Measurements from ENCODE around the gene EPHA2. TPM values are rescaled to one million over a fixed set of nuclear protein-coding genes. Genes with fewer than 3 reads are reported as not detected.
A peak's percentile ranks its signal among the peaks of the same experiment; 100 is the strongest.

The EPHA2 gene
- total RNA-seq, 1 donor from 2014 or later: 21.7 TPM

GRCh38 chr1:16184557-16185303 lies 28.9 kb upstream of the EPHA2 start:
- DNase-seq (ENCODE audit: low spot score): no peak

DNA sequence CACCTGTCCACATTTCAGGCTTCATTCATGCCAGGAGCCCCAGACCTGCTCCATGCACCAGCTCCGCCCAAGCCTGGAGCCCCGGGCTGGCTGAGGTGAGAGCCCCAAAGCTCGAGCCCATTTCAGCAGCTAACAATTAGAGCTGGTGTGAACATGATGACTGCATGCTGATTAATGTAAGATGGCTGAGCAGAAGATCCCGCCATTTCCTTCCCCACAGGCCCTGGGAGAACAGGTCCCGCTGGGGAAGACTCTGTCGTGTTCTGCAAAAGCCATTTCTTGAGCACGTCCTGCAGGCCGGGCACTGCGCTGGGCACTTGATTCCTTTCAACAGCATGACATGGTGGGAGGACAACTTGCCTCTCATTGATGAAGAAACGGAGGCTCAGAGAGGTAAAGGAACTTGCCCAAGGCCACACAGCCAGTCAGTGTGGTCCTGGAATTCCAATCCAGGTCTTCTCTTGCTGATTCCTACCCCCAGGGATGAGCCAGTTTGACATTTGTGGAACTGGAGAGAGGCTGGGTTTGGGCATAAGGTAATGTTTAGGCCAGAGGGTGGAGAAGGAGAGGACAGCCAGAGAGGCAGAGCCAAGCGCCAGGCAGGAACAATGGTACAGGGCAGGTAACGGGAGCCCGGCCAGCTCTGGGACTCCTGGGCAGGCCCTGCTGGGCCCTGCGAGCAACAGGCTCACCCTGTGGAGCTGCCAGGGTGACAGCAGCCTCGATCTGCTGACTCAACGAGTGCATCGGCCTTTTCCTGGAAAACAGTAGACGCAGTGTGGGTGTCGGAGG lies 28.1 kb upstream of the EPHA2 start:
- DNase-seq (ENCODE audit: low spot score): no peak

DNA sequence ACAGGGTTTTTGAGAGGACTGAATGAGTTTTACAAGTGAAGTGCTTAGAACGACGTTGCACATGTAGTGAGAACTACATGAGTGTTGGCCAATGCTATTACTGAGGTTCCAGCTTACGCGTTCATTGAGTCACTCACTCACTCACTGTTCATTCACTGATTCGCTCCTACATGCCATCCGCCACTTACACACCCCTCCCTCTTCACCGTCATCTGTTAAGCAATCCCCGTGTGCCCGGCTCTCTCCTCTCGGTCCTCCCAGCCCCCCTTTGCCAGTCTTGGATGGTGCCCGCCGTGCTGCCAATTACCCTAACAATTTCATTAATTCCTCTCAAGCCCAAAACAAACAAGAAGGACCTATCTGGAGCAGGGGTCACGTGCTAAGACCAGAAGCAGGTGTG lies 27.3 kb upstream of the EPHA2 start:
- DNase-seq (ENCODE audit: low spot score): no peak

DNA sequence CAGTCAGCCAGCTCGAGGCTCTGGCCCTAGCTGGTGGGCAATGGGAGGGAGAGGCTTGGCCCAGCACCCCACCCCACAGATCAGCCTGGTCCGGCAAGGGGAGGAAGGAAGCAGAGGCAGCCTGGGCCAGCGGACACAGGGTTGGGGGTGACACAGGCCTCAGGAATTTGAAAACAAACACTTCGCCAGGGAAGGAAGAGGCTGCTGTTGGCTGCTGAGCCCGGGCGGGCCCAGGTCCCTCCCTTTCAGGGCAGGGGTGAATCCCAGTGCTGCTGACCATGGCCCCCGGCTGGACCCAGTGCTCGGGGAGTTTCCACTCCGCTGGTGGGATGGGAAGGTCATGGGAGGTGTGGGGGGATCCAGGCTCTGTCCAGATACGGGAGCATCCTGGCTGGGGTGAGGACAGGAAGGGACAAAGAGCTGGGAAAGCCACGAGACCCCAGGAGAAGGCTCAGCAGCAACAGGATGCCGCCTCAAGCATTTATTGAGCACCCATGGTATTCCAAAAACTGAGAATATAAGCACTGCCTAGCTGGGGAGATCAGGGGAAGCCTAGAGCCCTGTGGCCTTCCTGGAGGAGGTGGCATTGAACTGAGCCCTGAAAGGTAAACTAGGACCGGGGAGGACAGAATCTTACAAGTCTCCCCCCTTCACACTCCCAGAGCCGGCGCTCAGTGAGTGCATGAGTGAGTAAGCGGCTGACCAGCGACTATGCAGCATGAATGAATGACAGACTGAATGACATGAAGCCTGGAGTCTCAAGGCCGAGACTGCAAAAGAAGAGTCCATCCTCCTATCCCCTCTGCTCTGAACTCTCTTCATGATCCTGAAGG lies 26.2 kb upstream of the EPHA2 start:
- peak; percentile 96 for DNase-seq (ENCODE audit: low spot score)

- no peak for DNase-seq (ENCODE audit: low spot score)
Observed at GRCh38 chr1:16180291-16180824, 24.5 kb upstream of the EPHA2 start.

DNA sequence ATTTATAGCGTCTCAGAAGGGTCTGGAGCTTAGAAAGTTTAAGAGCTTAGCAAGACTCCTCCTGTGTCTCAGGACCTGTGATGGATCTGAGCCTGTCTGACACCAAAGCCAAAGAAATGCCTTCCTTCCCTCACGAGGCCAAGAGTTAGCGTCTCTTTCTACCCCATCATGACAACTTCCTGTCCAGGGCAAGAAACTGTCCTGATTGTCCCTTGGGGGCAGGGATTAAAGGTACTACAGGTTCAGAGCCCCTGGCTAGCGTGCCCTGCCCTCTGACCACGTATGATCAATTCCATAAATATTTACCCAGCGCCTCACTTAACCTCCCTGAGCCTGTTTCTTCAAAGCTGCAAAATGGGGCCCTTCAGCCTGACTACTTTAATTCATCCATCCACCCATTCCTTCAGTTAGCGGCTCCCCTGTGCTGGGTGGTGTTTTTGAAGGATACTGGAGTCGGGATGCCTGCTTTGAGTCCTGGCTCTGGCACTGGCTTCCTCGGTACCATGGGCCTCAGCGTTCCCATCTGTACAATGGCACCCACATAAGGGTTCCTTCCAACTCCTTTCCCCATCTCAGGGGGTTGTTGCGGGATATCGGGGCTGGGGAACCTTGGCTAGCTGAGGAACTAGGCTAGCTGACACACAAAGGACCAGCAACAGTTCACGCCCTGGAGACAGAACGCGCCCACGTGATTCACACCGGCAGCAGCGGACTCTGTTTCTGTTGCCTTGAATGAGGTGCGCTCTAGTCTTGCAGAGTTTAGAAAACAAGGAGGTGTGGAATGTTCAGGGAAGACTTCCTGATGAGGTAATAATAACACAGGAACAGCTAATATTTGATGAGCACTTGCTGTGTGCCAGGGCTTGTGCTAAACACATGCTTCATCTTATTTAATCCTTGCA lies 23.0 kb upstream of the EPHA2 start:
- peak; percentile 89 for DNase-seq (ENCODE audit: low spot score)

GRCh38 chr1:16177306-16177705 lies 21.4 kb upstream of the EPHA2 start:
- DNase-seq (ENCODE audit: low spot score): no peak

DNA sequence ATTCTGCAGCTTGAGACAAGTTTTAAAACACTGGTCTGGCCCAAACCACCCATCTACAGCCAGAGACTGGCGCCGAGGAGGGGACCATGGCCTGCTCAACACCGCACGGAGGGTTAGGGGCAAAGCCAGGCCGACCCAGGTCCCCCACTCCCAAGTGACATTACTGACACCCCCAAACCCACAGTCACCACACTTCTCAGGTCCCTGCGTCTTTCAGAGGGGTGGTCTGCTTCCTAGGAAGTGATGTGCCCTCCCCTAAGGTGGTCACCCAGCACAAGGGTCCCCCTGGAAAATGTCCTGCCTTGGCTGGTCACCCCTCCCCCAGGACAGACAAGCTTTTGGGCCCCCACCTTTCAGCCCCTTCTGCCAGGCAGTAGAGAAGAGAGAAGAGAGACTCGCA lies 20.8 kb upstream of the EPHA2 start:
- DNase-seq (ENCODE audit: low spot score): no peak

- peak; percentile 92 for DNase-seq (ENCODE audit: low spot score)
Observed at GRCh38 chr1:16175610-16176553, 20.0 kb upstream of the EPHA2 start.

DNA sequence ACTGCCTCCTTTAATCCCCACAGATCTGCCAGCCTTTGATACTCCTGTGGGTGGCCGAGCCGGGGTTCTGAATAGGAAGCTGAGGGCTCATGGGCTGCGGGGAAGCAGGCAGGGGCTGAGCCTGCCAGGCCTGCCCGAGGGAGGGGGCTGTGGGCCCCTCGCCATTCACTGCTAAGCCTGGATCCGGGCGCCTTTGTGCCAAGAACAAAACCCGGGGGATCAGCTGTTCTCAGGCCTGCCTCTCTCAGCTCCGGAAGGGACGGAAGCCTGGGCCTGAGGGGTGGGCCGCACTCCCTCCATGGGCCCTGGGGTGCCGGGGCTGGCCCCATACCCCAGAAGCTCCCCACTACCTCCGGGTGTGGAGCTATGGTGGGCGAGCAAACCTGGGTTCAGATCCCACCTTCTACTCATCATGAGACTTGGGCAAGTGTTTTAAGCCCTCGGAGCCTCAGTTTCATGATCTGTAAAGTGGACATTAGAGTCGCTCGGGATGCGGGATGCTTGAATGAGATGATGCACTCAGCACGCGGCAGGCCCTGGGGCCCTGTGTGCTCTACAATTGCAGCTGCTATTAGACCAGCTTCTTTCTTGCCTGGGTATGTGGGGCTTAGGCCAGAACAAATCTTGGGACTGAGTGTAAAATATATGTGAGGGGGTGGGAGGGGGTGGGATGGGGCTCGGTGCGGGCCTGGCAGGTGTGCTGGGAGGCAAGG lies 19.2 kb upstream of the EPHA2 start:
- peak; percentile 69 for DNase-seq (ENCODE audit: low spot score)

- DNase-seq (ENCODE audit: low spot score): no peak
Observed at GRCh38 chr1:16174261-16174868, 18.5 kb upstream of the EPHA2 start.

- peak; percentile 81 for DNase-seq (ENCODE audit: low spot score)
Observed at GRCh38 chr1:16173447-16174260, 17.8 kb upstream of the EPHA2 start.

- peak; percentile 64 for DNase-seq (ENCODE audit: low spot score)
Observed at GRCh38 chr1:16172964-16173446, 17.1 kb upstream of the EPHA2 start.

DNA sequence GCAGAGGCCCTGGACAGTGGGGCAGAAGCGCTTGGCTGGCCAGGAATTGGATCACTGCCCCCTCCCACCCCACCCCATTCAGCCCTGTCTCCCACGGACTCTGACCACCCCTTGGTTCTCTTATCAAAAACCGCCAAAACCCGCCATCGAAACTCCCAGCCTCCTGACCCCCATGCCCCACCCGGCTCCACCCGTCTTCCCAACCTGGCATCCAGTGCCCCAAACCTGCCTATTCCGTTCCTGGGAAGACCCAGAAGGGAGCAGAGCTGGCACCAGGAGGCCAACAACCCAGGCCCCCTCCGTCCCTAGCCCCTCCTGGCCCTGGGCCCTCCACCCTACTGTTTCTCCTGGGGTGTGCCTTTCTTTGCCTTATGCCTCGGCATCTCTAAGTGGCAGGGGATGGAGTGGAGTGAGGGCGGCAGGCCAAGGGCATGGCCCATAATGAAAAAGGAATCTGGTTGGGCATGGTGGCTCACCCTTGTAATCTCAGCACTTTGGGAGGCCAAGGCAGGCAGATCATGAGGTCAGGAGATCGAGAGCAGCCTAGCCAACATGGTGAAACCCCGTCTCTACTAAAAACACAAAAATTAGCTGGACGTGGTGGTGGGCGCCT lies 16.5 kb upstream of the EPHA2 start:
- no peak for DNase-seq (ENCODE audit: low spot score)

- DNase-seq (ENCODE audit: low spot score): no peak
Observed at GRCh38 chr1:16171314-16172151, 15.7 kb upstream of the EPHA2 start.

GRCh38 chr1:16170283-16170673 lies 14.4 kb upstream of the EPHA2 start:
- no peak for DNase-seq (ENCODE audit: low spot score)

Data from umbilical cord (tissue), 2 donors.